ENCODE data around the gene LDHB.
A peak's percentile ranks its signal among the peaks of the same experiment; 100 is the strongest.
"Not testable (repeated sequence)": the region's sequence is repeated elsewhere in the genome, so short reads cannot be mapped to it uniquely, and the experiment has no call there.

Gene LDHB

DNA sequence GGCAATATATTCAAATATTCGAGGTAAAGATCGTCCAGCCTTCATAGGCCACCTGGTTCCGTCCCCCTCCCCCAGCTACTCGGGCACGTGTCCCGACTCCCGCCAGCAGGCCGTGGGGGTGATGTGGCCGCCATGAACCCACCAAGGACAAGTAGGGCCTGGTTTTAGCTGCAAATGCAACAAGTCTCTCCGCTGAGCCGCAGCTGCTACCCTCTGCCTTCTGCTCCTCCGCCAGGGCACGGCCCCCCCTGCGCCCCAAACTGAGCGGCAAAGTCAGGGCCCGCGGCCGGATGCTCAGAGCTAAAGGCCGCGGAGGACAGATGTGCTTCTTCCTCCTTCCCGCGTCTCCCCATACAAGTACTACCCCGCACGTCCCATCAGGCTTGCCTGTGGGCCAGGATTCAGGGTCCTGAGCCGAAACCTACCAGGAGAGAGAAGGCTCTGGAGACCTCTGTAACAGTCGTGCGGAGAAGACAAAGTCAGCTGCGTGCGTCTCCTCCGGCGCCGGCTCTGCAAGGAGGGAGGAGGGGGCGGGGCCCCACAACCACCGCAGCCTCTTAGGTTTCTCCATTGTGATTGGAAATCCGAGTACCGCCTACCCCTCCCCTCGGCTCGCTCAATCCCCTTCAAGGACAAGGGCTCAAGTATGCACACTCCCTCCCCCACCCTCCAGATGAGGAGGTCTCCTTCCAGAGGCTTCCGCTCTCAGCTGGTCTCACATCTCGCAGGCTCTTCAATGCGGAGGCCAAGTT lies at the start of gene LDHB:
Gene LDHB, minus strand, starts transcription at position 517 of the 752 bp plus-strand sequence. CDS start 3,171 bp downstream, outside the sequence.
- DNase-seq: peak; percentile 78

- DNase-seq: no peak
These were observed 47.2 kb upstream of the LDHB start for GRCh38 chr12:21704847-21705246.

DNA sequence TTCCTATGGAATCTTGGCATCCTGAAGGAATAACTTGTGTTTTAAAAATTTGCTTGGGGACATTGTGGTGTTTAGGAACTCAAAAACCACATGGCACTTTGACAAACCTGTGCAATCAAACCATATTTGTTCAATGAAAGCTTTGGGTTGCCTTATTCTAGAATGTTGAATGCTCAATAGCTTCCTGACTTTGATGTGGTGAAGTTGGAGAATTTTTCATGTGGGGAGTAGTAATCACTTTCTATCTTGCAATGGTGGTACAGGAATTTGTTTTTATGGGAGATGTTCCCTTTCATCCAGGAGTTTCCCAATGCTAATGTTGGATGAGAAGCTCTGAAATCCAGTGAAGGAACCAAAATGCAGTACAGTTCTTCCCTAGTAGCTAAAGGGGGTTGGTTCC lies 42.2 kb upstream of the LDHB start:
- DNase-seq: no peak

DNA sequence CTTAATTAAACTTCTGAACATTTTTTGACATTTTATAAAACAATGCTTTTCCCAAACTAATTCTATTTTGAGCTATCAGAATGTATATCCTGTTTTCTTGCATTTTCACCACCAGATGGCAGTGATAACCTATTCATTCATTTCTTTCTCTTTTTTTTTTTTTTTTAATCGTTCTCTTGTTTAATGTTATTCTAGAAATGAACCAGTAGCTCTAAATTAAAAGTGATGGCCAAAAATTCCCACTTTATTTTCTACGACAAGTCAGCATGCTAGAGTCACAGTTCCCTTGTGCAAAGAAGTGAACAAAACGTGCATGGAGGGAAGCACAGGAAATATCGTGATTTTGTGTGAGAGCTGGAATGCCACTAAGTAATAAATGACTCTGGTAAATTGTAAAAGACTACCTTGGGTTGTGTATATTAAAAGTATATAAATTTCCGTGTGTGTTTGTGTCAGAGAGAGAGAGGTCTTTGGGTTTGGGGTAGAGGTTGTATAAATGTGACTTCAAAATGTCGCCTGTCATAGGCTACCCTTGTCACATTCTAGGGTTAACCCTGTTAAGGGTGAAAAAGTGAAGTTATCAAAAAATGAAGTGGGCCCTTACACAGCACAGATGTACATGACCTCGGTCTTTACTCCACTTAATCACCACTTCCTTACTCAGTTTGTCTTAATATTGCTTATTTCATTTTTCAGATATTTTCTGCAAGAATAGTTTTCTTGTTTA lies 40.4 kb upstream of the LDHB start:
- DNase-seq: no peak

GRCh38 chr12:21696625-21697024 lies 39.0 kb upstream of the LDHB start:
- no peak for DNase-seq

- no peak for DNase-seq
These were observed 38.3 kb upstream of the LDHB start for GRCh38 chr12:21695986-21696385.

- no peak for DNase-seq
These were observed 37.0 kb upstream of the LDHB start for GRCh38 chr12:21694660-21695059.

- DNase-seq: no peak
These were observed 33.9 kb upstream of the LDHB start for GRCh38 chr12:21691515-21691914.

DNA sequence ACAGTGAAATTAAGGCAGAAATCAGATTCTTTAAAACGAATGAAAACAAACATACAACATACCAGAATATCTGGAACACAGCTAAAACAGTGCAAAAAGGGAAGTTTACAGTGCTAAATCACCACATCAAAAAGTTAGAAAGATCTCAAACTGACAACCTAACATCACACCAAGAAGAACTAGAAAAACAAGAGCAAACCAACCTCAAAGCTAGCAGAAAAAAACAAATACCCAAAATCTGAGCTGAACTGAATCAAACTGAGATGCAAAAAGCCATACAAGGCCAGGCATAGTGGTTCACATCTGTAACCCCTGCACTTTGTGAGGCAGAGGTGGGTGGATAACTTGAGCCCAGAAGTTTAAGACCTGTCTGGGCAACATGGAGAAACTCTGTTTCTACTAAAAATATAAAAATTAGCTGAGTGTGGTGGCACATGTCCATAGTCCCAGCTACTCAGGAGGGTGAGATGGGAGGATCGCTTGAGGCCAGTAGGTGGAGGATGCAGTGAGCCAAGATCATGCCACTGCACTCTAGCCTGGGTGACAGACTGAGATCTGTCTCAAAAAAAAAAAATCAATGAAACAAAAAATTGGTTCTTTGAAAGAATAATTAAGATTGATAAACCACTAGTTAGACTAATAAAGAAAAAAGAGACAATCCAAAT lies 33.2 kb upstream of the LDHB start:
- DNase-seq: no peak

DNA sequence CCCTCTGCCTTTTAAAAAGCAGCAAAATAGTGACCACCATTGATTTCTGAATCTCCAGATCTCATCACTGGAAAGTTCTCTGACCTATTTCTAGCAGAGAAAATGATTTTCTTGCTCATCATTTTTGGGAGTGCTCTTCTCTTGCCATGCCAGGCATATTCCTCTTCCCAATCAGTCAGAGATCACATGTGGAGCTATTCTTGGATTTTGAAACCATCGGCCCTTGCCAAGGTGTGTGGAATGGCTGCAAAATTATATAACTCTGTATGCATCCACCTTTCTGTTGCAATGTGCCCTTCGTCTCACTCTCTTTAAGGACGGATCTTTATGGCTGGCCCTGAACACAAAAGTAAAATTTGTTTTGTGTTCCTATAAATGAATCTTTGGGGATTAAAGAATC lies 25.5 kb upstream of the LDHB start:
- DNase-seq: no peak

- no peak for DNase-seq
These were observed 21.3 kb upstream of the LDHB start for GRCh38 chr12:21678959-21679358.

- DNase-seq: no peak
These were observed 20.1 kb upstream of the LDHB start for GRCh38 chr12:21677622-21678277.

- DNase-seq: no peak
These were observed 19.6 kb upstream of the LDHB start for GRCh38 chr12:21677204-21677603.

DNA sequence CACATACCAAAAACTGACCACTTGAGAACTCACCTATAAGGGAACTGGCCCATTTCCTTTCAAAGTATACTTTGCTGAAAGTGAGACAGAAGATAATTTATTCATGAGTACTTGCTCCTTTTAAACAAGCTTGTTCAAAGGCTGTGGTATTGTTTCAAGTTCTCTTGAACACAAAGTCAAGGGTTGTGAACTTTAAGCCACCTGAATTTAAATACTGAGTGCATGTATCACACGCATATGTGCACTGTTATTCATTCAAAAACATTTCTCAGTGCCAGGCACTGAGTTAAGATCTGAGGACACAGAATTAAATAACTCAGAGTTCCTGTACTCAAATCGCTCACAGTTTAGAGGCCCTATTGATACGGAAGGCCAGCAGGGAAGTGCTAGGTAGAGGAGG lies 19.1 kb upstream of the LDHB start:
- no peak for DNase-seq

- DNase-seq: no peak
These were observed 18.0 kb upstream of the LDHB start for GRCh38 chr12:21675641-21676040.

GRCh38 chr12:21675096-21675495 lies 17.5 kb upstream of the LDHB start:
- DNase-seq: no peak

DNA sequence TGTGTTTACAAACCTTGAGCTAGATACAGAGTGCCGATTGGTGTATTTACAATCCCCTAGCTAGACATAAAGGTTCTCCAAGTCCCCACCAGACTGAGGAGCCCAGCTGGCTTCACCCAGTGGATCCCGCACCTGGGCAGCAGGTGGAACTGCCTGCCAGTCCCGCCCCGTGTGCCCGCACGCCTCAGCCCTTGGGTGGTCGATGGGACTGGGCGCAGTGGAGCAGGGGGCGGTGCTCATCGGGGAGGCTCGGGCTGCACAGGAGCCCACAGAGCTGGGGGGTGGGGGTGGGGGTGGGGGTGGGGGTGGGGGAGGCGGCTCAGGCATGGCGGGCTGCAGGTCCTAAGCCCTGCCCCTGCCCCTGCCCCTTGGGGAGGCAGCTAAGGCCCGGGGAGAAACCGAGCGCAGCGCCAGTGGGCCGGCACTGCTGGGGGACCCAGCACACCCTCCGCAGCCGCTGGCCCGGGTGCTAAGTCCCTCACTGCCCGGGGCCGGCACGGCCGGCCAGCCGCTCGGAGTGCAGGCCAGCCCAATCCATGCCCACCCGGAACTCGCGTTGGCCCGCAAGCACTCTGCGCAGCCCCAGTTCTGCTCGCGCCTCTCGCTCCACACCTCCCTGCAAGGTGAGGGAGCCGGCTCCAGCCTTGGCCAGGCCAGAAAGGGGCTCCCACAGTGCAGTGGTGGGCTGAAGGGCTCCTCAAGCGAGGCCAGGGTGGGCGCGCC lies 16.3 kb upstream of the LDHB start:
- not testable (repeated sequence) for DNase-seq

GRCh38 chr12:21672146-21672545 lies 14.5 kb upstream of the LDHB start:
- DNase-seq: no peak

GRCh38 chr12:21666722-21667121 lies 9.1 kb upstream of the LDHB start:
- no peak for DNase-seq

DNA sequence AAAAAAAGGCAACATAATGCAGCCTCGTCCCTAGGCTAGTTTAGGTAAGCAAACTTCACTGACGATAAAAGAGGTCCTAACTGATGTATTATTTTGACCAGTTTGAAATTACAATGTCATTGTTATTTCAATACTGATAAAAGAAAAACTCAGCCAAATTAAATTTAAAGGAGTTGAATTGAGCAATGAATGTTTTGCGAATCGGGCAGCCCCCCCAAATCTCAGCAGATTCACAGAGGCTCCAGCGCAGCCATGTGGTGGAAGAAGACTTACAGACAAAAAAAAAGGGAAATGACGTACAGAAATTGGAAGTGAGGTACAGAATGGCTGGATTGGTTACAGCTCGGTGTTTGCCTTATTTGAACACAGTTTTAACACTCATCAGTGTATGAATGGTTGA lies 8.2 kb upstream of the LDHB start:
- no peak for DNase-seq

- DNase-seq: no peak
These were observed 4.6 kb upstream of the LDHB start for GRCh38 chr12:21662122-21662792.
